Measurements from ENCODE around the gene AGXT.

DNA sequence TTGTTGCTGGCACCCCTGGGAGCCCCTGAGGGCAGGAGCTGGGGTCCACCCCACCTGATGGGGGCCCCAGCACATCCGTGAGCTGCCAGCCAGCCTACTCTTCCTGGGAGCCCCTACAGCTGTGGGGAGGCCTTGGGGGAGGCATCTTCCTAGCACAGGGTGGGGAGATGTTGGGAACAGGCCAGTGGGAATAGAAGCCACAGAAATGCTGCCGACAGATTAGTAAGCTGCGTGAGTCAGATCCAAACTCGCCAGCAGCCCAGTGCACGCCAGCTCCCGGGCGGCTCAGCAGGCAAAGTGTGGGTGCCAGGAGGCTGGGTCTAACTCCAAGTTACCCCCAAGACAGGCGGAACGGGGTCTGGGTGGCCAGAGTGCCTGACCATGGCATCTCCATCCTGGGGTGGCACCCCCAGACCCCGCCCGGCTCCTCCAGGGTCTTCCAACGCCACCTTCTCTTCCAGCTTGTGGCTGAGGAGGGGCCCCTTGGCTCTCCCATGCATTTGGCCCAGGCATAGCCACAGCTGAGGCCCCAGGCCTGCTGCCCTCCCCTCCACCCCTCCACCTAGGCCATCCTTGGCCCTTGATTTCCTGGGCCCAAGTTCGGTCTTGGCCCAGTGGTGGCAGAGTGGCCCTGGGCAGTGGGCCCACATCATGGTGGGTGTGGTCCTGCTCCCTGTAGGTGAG, 52.8 kb downstream of the AGXT start:
- TF ChIP-seq SP1 (IDR thresholded peaks at IDR 0.05; ENCODE audit: low read depth, low read length) (no peak), NRF1 (IDR thresholded peaks at IDR 0.05; ENCODE audit: low read depth, low read length) (no peak), CTCF (IDR thresholded peaks at IDR 0.05; ENCODE audit: control extremely low read depth in 1 of 3, insufficient read depth in 1 of 3, low read depth in 1 of 3, low read length in 3 of 3) (no peak), EP300 (IDR thresholded peaks at IDR 0.05; ENCODE audit: borderline replicate concordance in 1 of 2, low read depth in 2 of 2, low read length in 2 of 2) (no peak), POLR2AphosphoS5 (IDR thresholded peaks at IDR 0.05; ENCODE audit: low read depth, low read length) (no peak), E2F6 (IDR thresholded peaks at IDR 0.05) (no peak), POLR2A (IDR thresholded peaks at IDR 0.05; ENCODE audit: control extremely low read depth in 1 of 2, low read depth in 2 of 2, low read length in 2 of 2) (no peak)

Data from H1 (cell line).